ENCODE data around the gene C1orf116. TPM values are rescaled to one million over a fixed set of nuclear protein-coding genes. Genes with fewer than 3 reads are reported as not detected.

The C1orf116 gene
- polyA plus RNA-seq, 1 donor (not counting 4 experiments of a cell fraction or from before 2014, with no cell fraction given), result 69.2 TPM

DNA sequence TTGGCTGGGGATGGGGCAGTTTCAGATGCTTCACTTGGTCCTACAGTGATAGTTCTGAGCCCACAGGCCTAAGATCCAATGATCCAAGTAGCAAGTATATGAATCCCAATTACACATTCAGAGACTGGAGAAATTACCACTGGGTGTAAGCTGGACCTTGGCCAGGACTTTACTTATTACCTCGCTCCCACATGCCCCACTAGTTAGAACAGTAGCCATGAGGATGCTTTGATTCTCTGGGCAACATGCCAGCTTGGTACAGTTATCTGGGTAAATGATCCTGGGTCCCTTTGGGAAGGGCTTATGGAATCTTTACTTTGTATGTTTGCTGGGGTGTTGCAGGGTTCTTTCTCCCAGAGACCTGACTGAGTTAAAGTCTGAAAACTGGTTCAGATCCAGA, 57.2 kb downstream of the C1orf116 start:
- H4K20me1 ChIP-seq (ENCODE audit: control insufficient read depth, extremely low read depth, insufficient read depth, low read length), result no peaks in the 10 kb centered on the region
- dilution Hi-C loops (cut with MboI; ENCODE audit: extremely low pct_ligation_motif_present, low sequenced_read_pairs), result loop anchor here (25.0 kb wide), 1 partner anchor 213 kb away; the partner anchor contains the start of genes IL10 and IL19
- H3K36me3 ChIP-seq (ENCODE audit: control insufficient read depth in 2 of 2, extremely low read depth in 1 of 2, insufficient read depth in 2 of 2, low read length in 2 of 2), result no peaks in the 10 kb centered on the region
- FAIRE-seq (no peak), DNase-seq (ENCODE audit: low read depth, low spot score) (no peak)
- no peaks in the 10 kb centered on the region for H3K79me2 ChIP-seq (ENCODE audit: control insufficient read depth, insufficient read depth, low read length)
- H3K4me3 ChIP-seq (ENCODE audit: control insufficient read depth in 2 of 3, extremely low read depth in 1 of 3, insufficient read depth in 2 of 3, low read depth in 1 of 3, low read length in 3 of 3), result no peak overlapping the region
- TF ChIP-seq EZH2 (IDR thresholded peaks at IDR 0.05; ENCODE audit: low read length) (no peak), CTCF (optimal IDR thresholded peaks at IDR 0.05 in 1 of 3, IDR thresholded peaks at IDR 0.05 in 1 of 3, conservative IDR thresholded peaks at IDR 0.05 in 1 of 3; ENCODE audit: extremely low read depth in 1 of 3, insufficient read depth in 2 of 3, low read length in 3 of 3) (no peak)
- peaks cover 5% of the 10 kb centered on the region for H3K27me3 ChIP-seq (ENCODE audit: control insufficient read depth, extremely low read depth, insufficient read depth, low read length)
- H3K9ac ChIP-seq (ENCODE audit: control insufficient read depth, extremely low read depth, insufficient read depth, low read length), result no peak overlapping the region
- no peaks in the 10 kb centered on the region for H3K9me1 ChIP-seq (ENCODE audit: control insufficient read depth, extremely low read depth, insufficient read depth, low read length)
- no peak overlapping the region for H3K27ac ChIP-seq (ENCODE audit: control insufficient read depth, insufficient read depth, low read length)
- H3K9me3 ChIP-seq (ENCODE audit: control insufficient read depth, low read depth, low read length), result no peaks in the 10 kb centered on the region
- H3K4me1 ChIP-seq (ENCODE audit: control insufficient read depth, extremely low read depth, insufficient read depth, low read length), result no peaks in the 10 kb centered on the region
- H2AFZ ChIP-seq (ENCODE audit: control insufficient read depth, low read length), result no peak overlapping the region
- no peak overlapping the region for H3K4me2 ChIP-seq (ENCODE audit: control insufficient read depth, extremely low read depth, insufficient read depth, low read depth, low read length)

GRCh38 chr1:206974140-206974539, 58.4 kb downstream of the C1orf116 start:
- H3K27ac ChIP-seq (ENCODE audit: control insufficient read depth, insufficient read depth, low read length), result no peak overlapping the region
- no peaks in the 10 kb centered on the region for H3K36me3 ChIP-seq (ENCODE audit: control insufficient read depth in 2 of 2, extremely low read depth in 1 of 2, insufficient read depth in 2 of 2, low read length in 2 of 2)
- H3K9me3 ChIP-seq (ENCODE audit: control insufficient read depth, low read depth, low read length), result no peaks in the 10 kb centered on the region
- FAIRE-seq (no peak), DNase-seq (ENCODE audit: low read depth, low spot score) (no peak)
- TF ChIP-seq CTCF (optimal IDR thresholded peaks at IDR 0.05 in 1 of 3, IDR thresholded peaks at IDR 0.05 in 1 of 3, conservative IDR thresholded peaks at IDR 0.05 in 1 of 3; ENCODE audit: extremely low read depth in 1 of 3, insufficient read depth in 2 of 3, low read length in 3 of 3), result no peak
- TF ChIP-seq EZH2 (IDR thresholded peaks at IDR 0.05; ENCODE audit: low read length), result no peak
- H3K9ac ChIP-seq (ENCODE audit: control insufficient read depth, extremely low read depth, insufficient read depth, low read length), result no peak overlapping the region
- H2AFZ ChIP-seq (ENCODE audit: control insufficient read depth, low read length), result no peak overlapping the region
- H3K9me1 ChIP-seq (ENCODE audit: control insufficient read depth, extremely low read depth, insufficient read depth, low read length), result no peaks in the 10 kb centered on the region
- no peaks in the 10 kb centered on the region for H4K20me1 ChIP-seq (ENCODE audit: control insufficient read depth, extremely low read depth, insufficient read depth, low read length)
- H3K27me3 ChIP-seq (ENCODE audit: control insufficient read depth, extremely low read depth, insufficient read depth, low read length), result peaks cover 15% of the 10 kb centered on the region
- no peaks in the 10 kb centered on the region for H3K79me2 ChIP-seq (ENCODE audit: control insufficient read depth, insufficient read depth, low read length)
- H3K4me3 ChIP-seq (ENCODE audit: control insufficient read depth in 2 of 3, extremely low read depth in 1 of 3, insufficient read depth in 2 of 3, low read depth in 1 of 3, low read length in 3 of 3), result no peak overlapping the region
- H3K4me1 ChIP-seq (ENCODE audit: control insufficient read depth, extremely low read depth, insufficient read depth, low read length), result no peaks in the 10 kb centered on the region
- dilution Hi-C loops (cut with MboI; ENCODE audit: extremely low pct_ligation_motif_present, low sequenced_read_pairs), result no loop called here
- H3K4me2 ChIP-seq (ENCODE audit: control insufficient read depth, extremely low read depth, insufficient read depth, low read depth, low read length), result no peak overlapping the region
